A673 (cell line): ENCODE data around the gene TTC39A.

Experiments used
- CTCF ChIP-seq: fragments of 300-800, 200-600 bp; sonication (generic); conservative IDR thresholded peaks from 2 replicates; pipeline ENCODE4 v1.5.1; 2017; ENCODE audit warnings: low read depth, mild to moderate bottlenecking, antibody characterized with exemption, low read length, moderate library complexity, mixed read lengths
- EZH2 ChIP-seq: fragments of 200-600 bp; sonication (generic); IDR thresholded peaks from 2 replicates; pipeline ENCODE4 v1.6.1; 2017; ENCODE audit warnings: borderline replicate concordance, low read depth, mild to moderate bottlenecking, mixed read lengths, antibody characterized with exemption, low read length; ENCODE audit not compliant: poor library complexity, severe bottlenecking

GRCh38 chr1:51328279-51328678 is 2.1 kb downstream of the TTC39A start:
- TF ChIP-seq EZH2 = no peak
- TF ChIP-seq CTCF = no peak
